Testis (tissue), 2 donors: ENCODE results near the gene PPP1R27.

Experiments
- POLR2A ChIP-seq: fragments of 450-650 bp; IDR thresholded peaks from one replicate; pipeline ENCODE4 v1.6.1; 2017; ENCODE audit warnings: antibody characterized with exemption, mild to moderate bottlenecking, moderate library complexity
- TF ChIP-seq, protein P1 (sequence below), 3 experiments: fragments of 450-650 bp in 2 of 3; fragments of 200-600 bp in 1 of 3; sonication (generic) in 1 of 3; IDR thresholded peaks; one replicate each; pipeline ENCODE4 v1.5.1; 2016 to 2019; ENCODE audit warnings: antibody characterized with exemption in 3 of 3, mild to moderate bottlenecking in 2 of 3, moderate library complexity in 1 of 3

DNA sequence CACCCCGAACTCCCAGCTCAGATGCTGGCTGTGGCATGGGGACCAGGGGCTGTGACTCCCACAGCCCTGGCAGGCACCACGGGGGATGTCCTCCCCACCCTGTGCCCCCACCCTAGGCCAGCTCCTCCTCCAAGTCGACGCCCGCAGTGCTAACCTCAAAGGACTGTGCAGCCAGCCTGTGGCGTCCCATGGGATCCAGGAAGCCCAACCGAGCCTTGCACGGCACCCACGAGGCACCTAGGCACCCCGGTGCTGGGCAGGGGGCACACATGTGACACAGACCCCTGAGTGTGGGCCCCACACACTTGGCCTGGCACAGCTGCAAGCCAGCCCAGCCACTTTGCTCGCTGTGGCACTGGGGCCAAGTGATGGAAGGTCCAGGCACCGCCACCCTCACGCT is 27.0 kb downstream of the PPP1R27 start:
- no peak for TF ChIP-seq POLR2A
- TF ChIP-seq, protein P1, sequence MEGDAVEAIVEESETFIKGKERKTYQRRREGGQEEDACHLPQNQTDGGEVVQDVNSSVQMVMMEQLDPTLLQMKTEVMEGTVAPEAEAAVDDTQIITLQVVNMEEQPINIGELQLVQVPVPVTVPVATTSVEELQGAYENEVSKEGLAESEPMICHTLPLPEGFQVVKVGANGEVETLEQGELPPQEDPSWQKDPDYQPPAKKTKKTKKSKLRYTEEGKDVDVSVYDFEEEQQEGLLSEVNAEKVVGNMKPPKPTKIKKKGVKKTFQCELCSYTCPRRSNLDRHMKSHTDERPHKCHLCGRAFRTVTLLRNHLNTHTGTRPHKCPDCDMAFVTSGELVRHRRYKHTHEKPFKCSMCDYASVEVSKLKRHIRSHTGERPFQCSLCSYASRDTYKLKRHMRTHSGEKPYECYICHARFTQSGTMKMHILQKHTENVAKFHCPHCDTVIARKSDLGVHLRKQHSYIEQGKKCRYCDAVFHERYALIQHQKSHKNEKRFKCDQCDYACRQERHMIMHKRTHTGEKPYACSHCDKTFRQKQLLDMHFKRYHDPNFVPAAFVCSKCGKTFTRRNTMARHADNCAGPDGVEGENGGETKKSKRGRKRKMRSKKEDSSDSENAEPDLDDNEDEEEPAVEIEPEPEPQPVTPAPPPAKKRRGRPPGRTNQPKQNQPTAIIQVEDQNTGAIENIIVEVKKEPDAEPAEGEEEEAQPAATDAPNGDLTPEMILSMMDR (IDR thresholded peaks at IDR 0.05) = no peak
